ENCODE results near the gene TRAF3IP3. TPM values are rescaled to one million over a fixed set of nuclear protein-coding genes. Genes with fewer than 3 reads are reported as not detected.
A peak's percentile ranks its signal among the peaks of the same experiment; 100 is the strongest.

TRAF3IP3 gene
- total and polyA plus RNA-seq, 2 donors (not counting 3 experiments of a cell fraction or from before 2014, with no cell fraction given): not detected

GRCh38 chr1:209808059-209808581 lies 52.3 kb downstream of the TRAF3IP3 start:
- H4K20me1 ChIP-seq (replicated peaks; ENCODE audit: control insufficient read depth, extremely low read depth, insufficient read depth, low read length): no peaks in the 10 kb centered on the region
- peaks cover 21% of the 10 kb centered on the region for H3K4me1 ChIP-seq (ENCODE audit: control insufficient read depth, extremely low read depth, insufficient read depth, low read length)
- intact Hi-C loops (cut with micrococcal nuclease) (loop anchor here (1.0 kb wide), 3 partner anchors 15 to 31 kb away; partner anchors contain the start of gene C1orf74), dilution Hi-C loops (cut with MboI; ENCODE audit: extremely low pct_ligation_motif_present, low sequenced_read_pairs) (no loop called here)
- H3K9me3 ChIP-seq (replicated peaks; ENCODE audit: control insufficient read depth, insufficient read depth, low read length): no peaks in the 10 kb centered on the region
- CTCF ChIA-PET: interaction anchor here (0.7 to 8.7 kb wide), 6 partner anchors 10 to 60 kb away, joined by 3 to 109 read pairs (median 4); partner anchors contain the start of gene UTP25
- BruUV-seq (replicated peaks): no TSS peak
- H3K27ac ChIP-seq (ENCODE audit: insufficient read depth, low read depth, low read length): no peak overlapping the region
- TF ChIP-seq EZH2 (IDR thresholded peaks at IDR 0.05; ENCODE audit: borderline replicate concordance, low read depth, low read length, severe bottlenecking) (no peak), POLR2A (IDR thresholded peaks at IDR 0.05; ENCODE audit: low read depth, low read length) (no peak), CTCF (IDR thresholded peaks at IDR 0.05; ENCODE audit: extremely low read depth in 1 of 2, insufficient read depth in 1 of 2, low read depth in 1 of 2, low read length in 2 of 2) (no peak), MAX (IDR thresholded peaks at IDR 0.05; ENCODE audit: insufficient read depth, insufficient read length) (no peak), POLR2AphosphoS5 (IDR thresholded peaks at IDR 0.05; ENCODE audit: insufficient read depth, low read depth, low read length) (peak; percentile 62), JUN (IDR thresholded peaks at IDR 0.05; ENCODE audit: borderline replicate concordance, insufficient read depth, insufficient read length, low read depth) (peak; percentile 51), FOS (IDR thresholded peaks at IDR 0.05; ENCODE audit: borderline replicate concordance, insufficient read depth, low read length) (peak; percentile 89), GATA2 (IDR thresholded peaks at IDR 0.05; ENCODE audit: insufficient read depth, insufficient read length, low read depth, low read length) (peak; percentile 47), MYC (IDR thresholded peaks at IDR 0.05; ENCODE audit: low read depth, low read length) (no peak)
- no peaks in the 10 kb centered on the region for H3K79me2 ChIP-seq (ENCODE audit: control insufficient read depth, insufficient read depth, low read length)
- H2AFZ ChIP-seq (ENCODE audit: low read depth, low read length): no peak overlapping the region
- H3K4me3 ChIP-seq (replicated peaks in 1 of 3; ENCODE audit: insufficient read depth in 1 of 3, low read depth in 1 of 3, low read length in 3 of 3): no peak overlapping the region
- peak; percentile 96 for DNase-seq (ENCODE audit: low read depth, low spot score)
- H3K36me3 ChIP-seq (ENCODE audit: control insufficient read depth in 2 of 2, extremely low read depth in 1 of 2, insufficient read depth in 2 of 2, low read length in 2 of 2): no peaks in the 10 kb centered on the region
- no peaks in the 10 kb centered on the region for H3K9me1 ChIP-seq (replicated peaks; ENCODE audit: control insufficient read depth, extremely low read depth, insufficient read depth, low read length)
- POLR2A ChIA-PET: interaction anchor here (0.5 to 2.2 kb wide), 3 partner anchors 15 to 173 kb away, joined by 4 to 18 read pairs (median 4); partner anchors contain the start of gene UTP25
- H3K9ac ChIP-seq (replicated peaks; ENCODE audit: extremely low read depth, insufficient read depth, low read length): no peak overlapping the region
- H3K4me2 ChIP-seq (ENCODE audit: insufficient read depth, low read length): no peak overlapping the region
- no peaks in the 10 kb centered on the region for H3K27me3 ChIP-seq (ENCODE audit: control insufficient read depth in 2 of 2, insufficient read depth in 2 of 2, low read length in 2 of 2)
- FAIRE-seq: peak; percentile 95
